Activated CD4-positive, CD25-positive, alpha-beta regulatory T cell treated with anti-CD3 and anti-CD28 coated beads, Interleukin-2, amount 50 U/mL, for 72 hours (primary cell): Measurements from ENCODE around the gene CXCL12.

ENCODE experiments used
- DNase-seq: peaks from one replicate; pipeline ENCODE4 v3.0.0; 2021

CXCL12 gene

GRCh38 chr10:44399659-44400451 lies 15.0 kb upstream of the CXCL12 start:
- DNase-seq, result no peak

- no peak for DNase-seq
Observed at GRCh38 chr10:44398747-44399658, 14.1 kb upstream of the CXCL12 start.

DNA sequence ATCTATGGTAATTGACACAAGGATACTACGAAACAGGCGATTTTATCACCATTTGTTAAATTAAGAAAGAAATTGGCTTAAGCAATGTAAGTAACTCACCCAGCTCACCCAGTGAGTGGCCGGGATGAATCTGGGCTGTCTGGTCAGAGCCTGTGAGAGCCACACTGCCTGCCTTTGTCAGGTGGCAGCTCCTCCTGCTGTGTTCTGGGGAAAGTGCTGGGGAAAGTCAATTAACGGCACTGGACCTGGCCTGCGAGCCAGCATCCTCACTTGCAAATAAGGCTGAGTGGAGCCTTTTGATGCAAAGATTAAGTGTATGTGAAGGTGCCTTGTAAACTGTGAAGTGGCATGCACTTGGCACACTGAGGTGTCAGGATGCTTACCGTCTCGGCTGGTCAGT lies 13.4 kb upstream of the CXCL12 start:
- DNase-seq, result no peak

- no peak for DNase-seq
Observed at GRCh38 chr10:44397476-44398225, 12.8 kb upstream of the CXCL12 start.

GRCh38 chr10:44396671-44397191 lies 11.8 kb upstream of the CXCL12 start:
- no peak for DNase-seq

DNA sequence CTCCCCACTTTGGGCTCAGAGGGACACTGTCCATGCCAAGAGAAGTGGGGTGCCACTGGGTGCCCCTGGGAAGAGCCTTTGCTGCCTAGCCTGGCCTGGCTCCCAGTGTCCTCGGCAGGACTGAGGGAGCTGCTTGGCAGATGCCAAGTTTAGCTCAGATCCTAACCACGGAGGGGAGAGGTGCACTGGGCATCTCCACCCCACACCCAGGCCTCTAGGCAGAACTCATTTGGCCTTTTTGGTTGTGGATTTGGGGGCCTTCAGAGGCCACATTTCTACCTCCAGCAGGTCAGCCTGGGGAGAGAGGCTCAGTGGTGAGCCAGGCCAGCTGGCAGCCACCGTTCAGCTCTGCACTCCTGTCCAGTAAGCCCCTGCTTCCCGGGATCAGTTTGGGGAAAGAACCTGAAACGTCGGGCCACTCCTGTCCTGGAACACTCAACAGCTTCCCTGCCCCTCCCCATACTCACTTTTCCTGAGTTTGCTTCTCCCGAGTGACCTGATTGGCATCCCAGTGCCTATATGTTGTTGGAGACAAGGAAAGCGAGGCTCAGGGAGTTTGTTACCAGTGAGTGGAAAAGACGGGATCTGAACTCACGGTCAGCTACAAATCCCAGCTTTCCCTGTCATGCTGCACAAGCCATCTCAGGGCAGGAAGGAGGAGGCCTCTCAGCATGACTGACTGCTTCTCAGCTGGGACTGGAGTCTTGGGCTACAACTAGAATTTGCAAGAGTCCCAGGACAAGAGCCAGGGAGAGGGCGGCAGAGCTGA lies 11.2 kb upstream of the CXCL12 start:
- DNase-seq, result no peak

DNA sequence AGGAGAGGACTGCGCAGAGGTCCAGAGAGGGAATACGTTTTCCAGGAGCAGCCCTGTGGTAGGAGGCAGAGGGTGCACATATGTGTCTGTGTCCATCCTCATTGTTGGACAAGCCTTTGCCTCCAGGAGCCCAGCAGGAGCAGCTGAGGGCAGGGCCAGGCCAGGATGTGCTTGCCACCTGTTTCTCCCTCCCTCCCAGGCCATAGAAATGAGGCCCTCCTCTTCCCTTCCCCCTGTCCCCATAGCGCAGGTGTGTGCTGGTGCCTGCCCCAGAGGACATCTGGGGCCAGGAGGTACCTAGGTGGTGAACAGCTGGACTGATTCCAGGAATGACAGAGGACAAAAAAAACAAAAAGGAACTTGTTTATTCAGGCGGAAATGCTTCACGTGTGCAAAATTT lies 10.5 kb upstream of the CXCL12 start:
- no peak for DNase-seq

GRCh38 chr10:44394696-44395381 lies 9.9 kb upstream of the CXCL12 start:
- no peak for DNase-seq

DNA sequence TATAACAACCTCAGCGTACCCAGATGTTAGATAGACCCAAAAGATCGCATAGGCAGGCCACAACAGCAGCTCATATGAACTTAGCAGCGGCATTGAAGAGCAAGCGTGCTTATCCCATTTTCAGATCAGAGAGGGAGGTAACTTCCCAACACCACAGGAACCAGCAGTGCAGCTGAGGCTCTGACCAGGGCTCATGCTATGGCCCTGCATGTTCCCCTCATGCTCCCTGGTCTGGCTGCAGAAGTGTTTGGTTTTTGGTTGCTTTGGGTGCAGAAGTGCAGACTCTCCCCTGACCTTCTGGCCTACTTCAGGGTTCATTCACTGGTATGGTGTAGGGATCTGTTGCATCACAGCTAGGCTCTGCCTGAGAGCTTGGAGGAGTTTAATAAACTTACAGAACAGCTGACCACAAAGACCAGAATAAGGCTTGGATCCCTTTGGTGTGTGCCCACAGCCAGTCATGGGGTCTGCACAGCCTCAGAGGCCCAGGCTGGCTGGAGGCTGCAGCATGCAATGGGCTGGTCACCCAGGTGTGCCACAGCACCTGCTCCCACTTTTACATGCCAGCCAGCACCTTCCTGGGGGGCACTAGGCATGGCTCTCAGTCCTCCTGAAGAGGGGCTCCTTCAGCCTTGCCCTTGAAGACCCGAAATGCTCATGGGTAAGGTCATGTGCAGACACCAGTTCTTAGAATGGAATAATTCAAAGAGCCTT lies 9.1 kb upstream of the CXCL12 start:
- no peak for DNase-seq

- no peak for DNase-seq
Observed at GRCh38 chr10:44393051-44393630, 8.2 kb upstream of the CXCL12 start.

DNA sequence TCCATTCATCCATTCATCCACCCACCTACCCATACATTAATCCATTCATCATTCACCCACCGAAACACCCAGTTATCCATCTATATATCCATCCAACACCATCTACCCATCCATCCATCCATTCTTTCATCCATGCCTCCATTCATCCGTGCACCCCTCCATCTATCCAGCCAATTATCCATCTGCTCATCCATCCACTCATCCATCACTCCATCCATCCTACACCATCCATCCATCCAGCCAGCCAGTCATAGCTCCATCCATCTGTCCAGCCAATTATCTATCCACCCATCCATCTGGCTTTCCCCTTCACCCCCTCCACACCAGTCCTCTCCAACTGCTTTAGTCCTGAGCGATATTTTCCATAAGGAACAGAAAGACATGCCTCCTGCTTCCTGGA lies 7.5 kb upstream of the CXCL12 start:
- no peak for DNase-seq

- DNase-seq, result no peak
Observed at GRCh38 chr10:44391981-44392380, 7.1 kb upstream of the CXCL12 start.

GRCh38 chr10:44390585-44391072 lies 5.7 kb upstream of the CXCL12 start:
- DNase-seq, result no peak

GRCh38 chr10:44389556-44389955 lies 4.7 kb upstream of the CXCL12 start:
- DNase-seq, result no peak

GRCh38 chr10:44389150-44389549 lies 4.3 kb upstream of the CXCL12 start:
- no peak for DNase-seq

- no peak for DNase-seq
Observed at GRCh38 chr10:44388641-44389040, 3.7 kb upstream of the CXCL12 start.

GRCh38 chr10:44387853-44388251 lies 3.0 kb upstream of the CXCL12 start:
- no peak for DNase-seq

- peak; percentile 57 for DNase-seq
Observed at GRCh38 chr10:44386546-44387052, 1.7 kb upstream of the CXCL12 start.

DNA sequence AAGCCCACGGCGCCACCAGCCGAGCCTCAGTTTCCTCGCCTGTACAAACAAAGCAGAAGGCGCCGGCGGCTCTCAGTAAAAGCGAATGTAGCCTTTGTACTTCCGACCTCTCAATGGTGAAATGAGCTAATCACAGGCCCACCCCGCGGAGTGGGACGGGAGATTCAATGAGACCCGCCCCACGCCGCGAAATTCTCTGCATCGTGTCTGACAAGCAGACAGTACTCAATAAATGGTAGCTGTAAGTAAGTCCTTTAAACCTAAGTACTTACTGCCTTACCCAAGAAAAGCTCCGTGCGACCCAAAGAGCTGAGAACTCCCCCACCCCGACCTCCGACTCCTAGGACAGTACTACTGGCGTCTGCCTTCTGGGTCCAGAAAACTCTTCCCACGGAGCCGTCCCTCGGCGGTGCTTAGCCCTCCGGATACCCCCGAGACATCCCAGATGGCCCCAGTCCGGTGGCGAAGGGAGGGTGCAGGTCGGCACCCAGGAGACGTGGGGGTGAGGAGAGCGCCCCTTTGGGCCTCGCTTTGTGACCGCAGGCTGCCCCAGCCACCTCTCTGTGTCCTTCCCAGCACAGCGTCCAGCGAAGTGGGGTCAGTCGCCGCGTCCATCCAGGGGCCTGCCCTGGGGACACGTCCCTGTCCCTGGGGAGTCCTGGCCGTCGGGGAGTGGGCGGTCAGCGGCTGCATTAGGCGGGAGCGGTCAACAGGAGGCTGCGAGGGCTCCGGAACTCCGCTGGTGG lies 972 bp upstream of the CXCL12 start:
- no peak for DNase-seq
